GM12864 (cell line): Measurements from ENCODE around the gene DIS3L2.
"Not testable (repeated sequence)": the region's sequence is repeated elsewhere in the genome, so short reads cannot be mapped to it uniquely, and the experiment has no call there.

ENCODE experiments used
- DNase-seq: peaks from one replicate; pipeline ENCODE4 v3.0.0-alpha.2; 2011; ENCODE audit warnings: low read depth
- H3K4me3 ChIP-seq: 2 replicates; pipeline ENCODE4 v1.5.1; 2011; ENCODE audit warnings: mild to moderate bottlenecking, low read depth, low read length, control low read depth
- CTCF ChIP-seq: IDR thresholded peaks from 2 replicates; pipeline ENCODE4 v1.5.1; 2011; ENCODE audit warnings: low read depth, mild to moderate bottlenecking, moderate library complexity, low read length, control low read depth, inconsistent platforms; ENCODE audit errors: missing control alignments

DIS3L2 gene

GRCh38 chr2:232336981-232337720 is 375.6 kb downstream of the DIS3L2 start:
- H3K4me3 ChIP-seq, result no peak overlapping the region
- no peak for DNase-seq
- no peak for TF ChIP-seq CTCF

- not testable (repeated sequence) for DNase-seq, H3K4me3 ChIP-seq
Measured at GRCh38 chr2:232338094-232338758, 376.7 kb downstream of the DIS3L2 start.

- DNase-seq, result no peak
- no peak for TF ChIP-seq CTCF
- H3K4me3 ChIP-seq, result no peak overlapping the region
Measured at GRCh38 chr2:232338759-232339106, 377.2 kb downstream of the DIS3L2 start.

- no peak overlapping the region for H3K4me3 ChIP-seq
- TF ChIP-seq CTCF, result no peak
- no peak for DNase-seq
Measured at GRCh38 chr2:232339121-232340081, 377.9 kb downstream of the DIS3L2 start.

- no peak for TF ChIP-seq CTCF
Measured at GRCh38 chr2:232340171-232340935, 378.8 kb downstream of the DIS3L2 start.

GRCh38 chr2:232341061-232341738 is 379.7 kb downstream of the DIS3L2 start:
- H3K4me3 ChIP-seq, result no peak overlapping the region

More at GRCh38 chr2:232340171-232340935, 378.8 kb downstream of the DIS3L2 start:
- no peak for DNase-seq
- no peak overlapping the region for H3K4me3 ChIP-seq

More at GRCh38 chr2:232341061-232341738, 379.7 kb downstream of the DIS3L2 start:
- no peak for DNase-seq
- no peak for TF ChIP-seq CTCF
